H9 (cell line): ENCODE results near the gene FNDC3A. TPM values are rescaled to one million over a fixed set of nuclear protein-coding genes. Genes with fewer than 3 reads are reported as not detected.

Experiments
- DNase-seq: peaks from one replicate; pipeline ENCODE4 v3.0.0-alpha.2; 2017
- H2AFZ ChIP-seq: one replicate; pipeline ENCODE4 v1.6.1; 2013; ENCODE audit warnings: mild to moderate bottlenecking, low read length, control low read depth, moderate library complexity
- H2AK5ac ChIP-seq: 2 replicates; pipeline ENCODE4 v1.6.1; 2013; ENCODE audit warnings: low read length, control low read depth, mixed read lengths; ENCODE audit not compliant: insufficient read length
- H2BK120ac ChIP-seq: one replicate; pipeline ENCODE4 v1.6.1; 2013; ENCODE audit warnings: low read depth, mild to moderate bottlenecking, low read length, control low read depth, inconsistent platforms; ENCODE audit not compliant: poor library complexity, severe bottlenecking
- H2BK12ac ChIP-seq: 2 replicates; pipeline ENCODE4 v1.6.1; 2013; ENCODE audit warnings: low read length, control low read depth, mixed read lengths, low read depth; ENCODE audit not compliant: insufficient read length
- H2BK15ac ChIP-seq: 2 replicates; pipeline ENCODE4 v1.6.1; 2013; ENCODE audit warnings: low read depth, low read length, control low read depth
- H2BK20ac ChIP-seq: one replicate; pipeline ENCODE4 v1.6.1; 2013; ENCODE audit warnings: low read depth, mild to moderate bottlenecking, low read length, control low read depth, inconsistent platforms; ENCODE audit not compliant: poor library complexity, severe bottlenecking
- H2BK5ac ChIP-seq: 2 replicates; pipeline ENCODE4 v1.6.1; 2013; ENCODE audit warnings: low read length, control low read depth, mixed read lengths; ENCODE audit not compliant: insufficient read length
- H3K14ac ChIP-seq: 2 replicates; pipeline ENCODE4 v1.6.1; 2013; ENCODE audit warnings: low read length, control low read depth; ENCODE audit not compliant: insufficient read depth
- H3K18ac ChIP-seq: 2 replicates; pipeline ENCODE4 v1.6.1; 2013; ENCODE audit warnings: low read depth, mild to moderate bottlenecking, mixed read lengths, low read length, control low read depth; ENCODE audit not compliant: insufficient read length
- H3K23ac ChIP-seq: 2 replicates; pipeline ENCODE4 v1.6.1; 2013; ENCODE audit warnings: low read length, control low read depth, mixed read lengths, low read depth; ENCODE audit not compliant: insufficient read length
- H3K23me2 ChIP-seq: 2 replicates; pipeline ENCODE4 v1.6.1; 2013; ENCODE audit warnings: low read depth, mild to moderate bottlenecking, mixed read lengths, low read length, control low read depth; ENCODE audit not compliant: insufficient read length, poor library complexity, severe bottlenecking
- H3K27ac ChIP-seq: 2 replicates; pipeline ENCODE4 v1.5.1; 2013; ENCODE audit warnings: low read length, control low read depth, mixed read lengths, low read depth; ENCODE audit not compliant: insufficient read length
- H3K27me3 ChIP-seq: 2 replicates; pipeline ENCODE4 v1.6.1; 2013; ENCODE audit warnings: low read length, control low read depth, inconsistent platforms; ENCODE audit not compliant: insufficient read depth
- H3K4ac ChIP-seq: 2 replicates; pipeline ENCODE4 v1.6.1; 2013; ENCODE audit warnings: low read depth, mild to moderate bottlenecking, control low read depth, inconsistent platforms, low read length, moderate library complexity
- H3K4me1 ChIP-seq: 2 replicates; pipeline ENCODE4 v1.6.1; 2013; ENCODE audit warnings: low read length, control low read depth, inconsistent platforms; ENCODE audit not compliant: insufficient read depth
- H3K4me2 ChIP-seq: 2 replicates; pipeline ENCODE4 v1.6.1; 2013; ENCODE audit warnings: low read length, control low read depth, mixed read lengths; ENCODE audit not compliant: insufficient read length, insufficient read depth
- H3K56ac ChIP-seq: 2 replicates; pipeline ENCODE4 v1.6.1; 2013; ENCODE audit warnings: low read depth, mild to moderate bottlenecking, mixed read lengths, low read length, control low read depth; ENCODE audit not compliant: insufficient read length
- H3K79me1 ChIP-seq: 2 replicates; pipeline ENCODE4 v1.6.1; 2013; ENCODE audit warnings: low read depth, mild to moderate bottlenecking, moderate library complexity, low read length, control low read depth, inconsistent platforms; ENCODE audit not compliant: insufficient read depth, poor library complexity, severe bottlenecking
- H3K79me2 ChIP-seq: 2 replicates; pipeline ENCODE4 v1.6.1; 2013; ENCODE audit warnings: low read length, control low read depth, inconsistent platforms; ENCODE audit not compliant: insufficient read depth
- H3K9ac ChIP-seq: 2 replicates; pipeline ENCODE4 v1.6.1; 2013; ENCODE audit warnings: low read length, control low read depth, mixed read lengths; ENCODE audit not compliant: insufficient read length; ENCODE audit errors: extremely low read depth
- H3K9me3 ChIP-seq: one replicate; pipeline ENCODE4 v1.6.1; 2013; ENCODE audit warnings: low read depth, low read length, inconsistent platforms; ENCODE audit not compliant: control insufficient read depth
- H3T11ph ChIP-seq: one replicate; pipeline ENCODE4 v1.6.1; 2013; ENCODE audit warnings: mild to moderate bottlenecking, low read length, control low read depth, inconsistent platforms
- H4K20me1 ChIP-seq: one replicate; pipeline ENCODE4 v1.6.1; 2013; ENCODE audit not compliant: control insufficient read depth, insufficient read length, insufficient read depth
- H4K5ac ChIP-seq: 2 replicates; pipeline ENCODE4 v1.6.1; 2013; ENCODE audit warnings: low read depth, mild to moderate bottlenecking, mixed read lengths, low read length, control low read depth; ENCODE audit not compliant: insufficient read length
- H4K8ac ChIP-seq: replicated peaks from 2 replicates; pipeline ENCODE4 v1.6.1; 2013; ENCODE audit warnings: low read length, control low read depth, mixed read lengths, low read depth; ENCODE audit not compliant: insufficient read length
- H4K91ac ChIP-seq: 2 replicates; pipeline ENCODE4 v1.6.1; 2013; ENCODE audit warnings: low read depth, mild to moderate bottlenecking, moderate library complexity, mixed read lengths, low read length, control low read depth; ENCODE audit not compliant: insufficient read length
- H3K27ac Mint-ChIP-seq, 3 experiments: 2 replicates in 2 of 3; 3 replicates in 1 of 3; pipeline ENCODE4 v1.8.0; 2020 to 2021; ENCODE audit warnings: mixed read lengths in 3 of 3, mild to moderate bottlenecking in 1 of 3, moderate library complexity in 1 of 3
- H3K27me3 Mint-ChIP-seq: 2 replicates; pipeline ENCODE4 v1.8.0; 2021; ENCODE audit warnings: low read depth, mild to moderate bottlenecking, moderate library complexity, mixed read lengths
- H3K36me3 Mint-ChIP-seq, 3 experiments: 2 replicates in 2 of 3; 3 replicates in 1 of 3; pipeline ENCODE4 v1.8.0; 2020 to 2021; ENCODE audit warnings: low read depth in 3 of 3, mixed read lengths in 3 of 3; ENCODE audit not compliant: insufficient read depth in 1 of 3
- H3K4me1 Mint-ChIP-seq, 2 experiments: 2 replicates each; pipeline ENCODE4 v1.8.0; 2020; ENCODE audit warnings: mixed read lengths in 2 of 2
- H3K4me3 Mint-ChIP-seq, 2 experiments: 2 replicates in 1 of 2; 3 replicates in 1 of 2; pipeline ENCODE4 v1.8.0; 2020 to 2021; ENCODE audit warnings: mild to moderate bottlenecking in 2 of 2, mixed read lengths in 2 of 2, moderate library complexity in 1 of 2
- H3K9me3 Mint-ChIP-seq, 2 experiments: 2 replicates in 1 of 2; 3 replicates in 1 of 2; pipeline ENCODE4 v1.8.0; 2020; ENCODE audit warnings: mild to moderate bottlenecking in 2 of 2, mixed read lengths in 2 of 2, moderate library complexity in 1 of 2
- CTCF ChIP-seq: fragments of 200-600 bp; sonication (generic); conservative IDR thresholded peaks from 3 replicates; pipeline ENCODE4 v1.8.0; 2021; ENCODE audit warnings: antibody characterized with exemption, mild to moderate bottlenecking
- total RNA-seq: library from RNA; stranded (reverse); gene quantifications from 2 replicates; pipeline ENCODE4 v1.2.1, GENCODE V29; 2021

The FNDC3A gene
- total RNA-seq, 1 experiment from 2014 or later: 27.4 TPM

GRCh38 chr13:48938308-48938943 is 37.3 kb upstream of the FNDC3A start:
- H3K27ac ChIP-seq: no peak overlapping the region
- H3T11ph ChIP-seq: no peak overlapping the region
- no peak for DNase-seq
- no peak overlapping the region for H2BK12ac ChIP-seq
- no peak overlapping the region for H3K4me3 Mint-ChIP-seq
- no peaks in the 10 kb centered on the region for H3K27me3 ChIP-seq
- H4K5ac ChIP-seq: no peak overlapping the region
- H3K36me3 Mint-ChIP-seq: peaks cover 0 to 4% (median 0%) of the 10 kb centered on the region in 3 experiments; a peak in 1 of 7 replicates
- H3K79me2 ChIP-seq: no peaks in the 10 kb centered on the region
- no peak overlapping the region for H2BK20ac ChIP-seq
- no peaks in the 10 kb centered on the region for H3K27me3 Mint-ChIP-seq
- H3K9me3 Mint-ChIP-seq: peaks cover 0 to 6% of the 10 kb centered on the region in 2 experiments; a peak in 2 of 5 replicates
- H2AFZ ChIP-seq: no peak overlapping the region
- no peaks in the 10 kb centered on the region for H3K79me1 ChIP-seq
- no peak for TF ChIP-seq CTCF
- no peak overlapping the region for H3K56ac ChIP-seq
- no peak overlapping the region for H2BK120ac ChIP-seq
- H3K9me3 ChIP-seq: no peaks in the 10 kb centered on the region
- no peak overlapping the region for H3K23ac ChIP-seq
- H2BK5ac ChIP-seq: no peak overlapping the region
- H3K4me1 Mint-ChIP-seq: no peaks in the 10 kb centered on the region
- H4K8ac ChIP-seq: no peak overlapping the region
- no peak overlapping the region for H3K27ac Mint-ChIP-seq
- no peaks in the 10 kb centered on the region for H3K23me2 ChIP-seq
- H3K14ac ChIP-seq: no peak overlapping the region
- no peak overlapping the region for H3K9ac ChIP-seq
- H3K4me2 ChIP-seq: no peak overlapping the region
- H2AK5ac ChIP-seq: no peak overlapping the region
- no peaks in the 10 kb centered on the region for H4K20me1 ChIP-seq
- no peak overlapping the region for H4K91ac ChIP-seq
- no peak overlapping the region for H3K18ac ChIP-seq
- no peaks in the 10 kb centered on the region for H3K4me1 ChIP-seq
- H3K4ac ChIP-seq: no peak overlapping the region
- no peak overlapping the region for H2BK15ac ChIP-seq
